ENCODE measurements around the gene HSP90B1. TPM values are rescaled to one million over a fixed set of nuclear protein-coding genes. Genes with fewer than 3 reads are reported as not detected.

HSP90B1 gene
- total and polyA plus RNA-seq, 2 of the 13 experiments (the other 11 are each of a cell fraction or from before 2014, with no cell fraction given): 800 to 954 TPM

DNA sequence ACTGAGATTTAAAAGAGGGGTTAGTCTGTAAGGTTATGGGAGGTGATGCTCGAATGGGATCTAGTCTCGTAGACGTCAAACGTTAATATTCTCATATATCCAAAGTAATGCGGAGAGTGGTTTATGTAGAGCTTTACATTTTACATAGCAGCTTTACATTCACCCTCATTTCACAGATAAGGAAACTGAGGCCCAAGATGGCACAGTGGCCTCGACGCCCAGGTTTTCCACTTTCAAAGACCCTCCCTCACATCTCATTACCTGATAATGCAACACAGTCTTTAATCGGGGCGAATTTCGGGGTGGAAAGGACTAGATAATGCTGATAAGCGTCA is 35.0 kb downstream of the HSP90B1 start (continued):
- TF ChIP-seq, protein P1, sequence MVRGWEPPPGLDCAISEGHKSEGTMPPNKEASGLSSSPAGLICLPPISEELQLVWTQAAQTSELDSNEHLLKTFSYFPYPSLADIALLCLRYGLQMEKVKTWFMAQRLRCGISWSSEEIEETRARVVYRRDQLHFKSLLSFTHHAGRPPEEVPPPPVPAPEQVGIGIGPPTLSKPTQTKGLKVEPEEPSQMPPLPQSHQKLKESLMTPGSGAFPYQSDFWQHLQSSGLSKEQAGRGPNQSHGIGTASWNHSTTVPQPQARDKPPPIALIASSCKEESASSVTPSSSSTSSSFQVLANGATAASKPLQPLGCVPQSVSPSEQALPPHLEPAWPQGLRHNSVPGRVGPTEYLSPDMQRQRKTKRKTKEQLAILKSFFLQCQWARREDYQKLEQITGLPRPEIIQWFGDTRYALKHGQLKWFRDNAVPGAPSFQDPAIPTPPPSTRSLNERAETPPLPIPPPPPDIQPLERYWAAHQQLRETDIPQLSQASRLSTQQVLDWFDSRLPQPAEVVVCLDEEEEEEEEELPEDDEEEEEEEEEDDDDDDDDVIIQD (CRISPR knock-in tag; IDR thresholded peaks at IDR 0.05; ENCODE audit: low read depth): no peak
- TF ChIP-seq ZNF746 (CRISPR knock-in tag; IDR thresholded peaks at IDR 0.05): no peak
- TF ChIP-seq, protein P2, sequence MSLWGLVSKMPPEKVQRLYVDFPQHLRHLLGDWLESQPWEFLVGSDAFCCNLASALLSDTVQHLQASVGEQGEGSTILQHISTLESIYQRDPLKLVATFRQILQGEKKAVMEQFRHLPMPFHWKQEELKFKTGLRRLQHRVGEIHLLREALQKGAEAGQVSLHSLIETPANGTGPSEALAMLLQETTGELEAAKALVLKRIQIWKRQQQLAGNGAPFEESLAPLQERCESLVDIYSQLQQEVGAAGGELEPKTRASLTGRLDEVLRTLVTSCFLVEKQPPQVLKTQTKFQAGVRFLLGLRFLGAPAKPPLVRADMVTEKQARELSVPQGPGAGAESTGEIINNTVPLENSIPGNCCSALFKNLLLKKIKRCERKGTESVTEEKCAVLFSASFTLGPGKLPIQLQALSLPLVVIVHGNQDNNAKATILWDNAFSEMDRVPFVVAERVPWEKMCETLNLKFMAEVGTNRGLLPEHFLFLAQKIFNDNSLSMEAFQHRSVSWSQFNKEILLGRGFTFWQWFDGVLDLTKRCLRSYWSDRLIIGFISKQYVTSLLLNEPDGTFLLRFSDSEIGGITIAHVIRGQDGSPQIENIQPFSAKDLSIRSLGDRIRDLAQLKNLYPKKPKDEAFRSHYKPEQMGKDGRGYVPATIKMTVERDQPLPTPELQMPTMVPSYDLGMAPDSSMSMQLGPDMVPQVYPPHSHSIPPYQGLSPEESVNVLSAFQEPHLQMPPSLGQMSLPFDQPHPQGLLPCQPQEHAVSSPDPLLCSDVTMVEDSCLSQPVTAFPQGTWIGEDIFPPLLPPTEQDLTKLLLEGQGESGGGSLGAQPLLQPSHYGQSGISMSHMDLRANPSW (CRISPR knock-in tag; IDR thresholded peaks at IDR 0.05; ENCODE audit: borderline replicate concordance): 0 out of 2 replicates have a peak, but pooled peaks have one; percentile 8
- no peak for TF ChIP-seq RORA (CRISPR knock-in tag; IDR thresholded peaks at IDR 0.05)
- TF ChIP-seq ZMAT3 (CRISPR knock-in tag; conservative IDR thresholded peaks at IDR 0.05): no peak
- 0 out of 2 replicates have a peak, but pooled peaks have one; percentile 26 for TF ChIP-seq ZKSCAN5 (CRISPR knock-in tag; IDR thresholded peaks at IDR 0.05)

GRCh38 chr12:103965590-103966504 is 35.6 kb downstream of the HSP90B1 start, which contains the start of gene TDG:
TDG (plus strand) TSS chr12:103965872; CDS start chr12:103966038, 166 bp downstream.
- H3K36me3 ChIP-seq (replicated peaks in 1 of 2; ENCODE audit: control insufficient read depth in 1 of 2, insufficient read depth in 2 of 2, low read length in 2 of 2): peaks cover 0 to 12% of the 10 kb centered on the region in 2 experiments; a peak in 1 of 5 replicates
- H3K4me3 ChIP-seq (replicated peaks in 1 of 3; ENCODE audit: insufficient read depth in 1 of 3, low read depth in 2 of 3, low read length in 3 of 3): peak within 1 kb of the TSS; percentile 68 to 98 (median 82)
- H4K20me1 ChIP-seq (ENCODE audit: insufficient read depth, low read length): no peaks in the 10 kb centered on the region
- H3K27me3 ChIP-seq (ENCODE audit: control insufficient read depth in 1 of 2, insufficient read depth in 2 of 2, low read length in 2 of 2): no peaks in the 10 kb centered on the region; a peak in 1 of 5 replicates
- CTCF ChIA-PET (ENCODE audit: low intra/inter-chr PET ratio, low total read pairs): no interaction called here
- TSS peak; percentile 66 for BruUV-seq (replicated peaks)
- ATAC-seq: peak; percentile 99
- H3K27ac ChIP-seq (ENCODE audit: extremely low read length, insufficient read depth, low read length): peak within 1 kb of the TSS; percentile 86
- H3K9me3 ChIP-seq (ENCODE audit: low read length): no peaks in the 10 kb centered on the region
- POLR2A ChIA-PET: interaction anchor here (0.8 to 3.6 kb wide), 13 partner anchors 8 to 320 kb away, joined by 3 to 118 read pairs (median 8); partner anchors contain the start of genes HCFC2, HSP90B1, NFYB and NT5DC3
- peak within 1 kb of the TSS; percentile 91 for H3K9ac ChIP-seq (ENCODE audit: insufficient read depth, low read depth, low read length)
- intact Hi-C loops (cut with micrococcal nuclease; ENCODE audit: unreplicated experiment) (loop anchor here (1.0 to 10.0 kb wide), 3 partner anchors 9 to 169 kb away; partner anchors contain the start of genes HSP90B1 and NFYB), in situ Hi-C loops (cut with HindIII; ENCODE audit: extremely low pct_ligation_motif_present, low pct_unique_long_range_greater_than_20kb) (no loop called here)
- peaks cover 62% of the 10 kb centered on the region for H3K4me1 ChIP-seq (ENCODE audit: insufficient read depth, low read length)
- under 1% methylated on average over 20 of the region's 64 CpGs for WGBS (ENCODE audit: low lambda C conversion rate)
- H3K79me2 ChIP-seq (ENCODE audit: insufficient read depth, low read length): peaks cover 68% of the 10 kb centered on the region
- H3K4me2 ChIP-seq (ENCODE audit: low read depth, low read length): peak within 1 kb of the TSS; percentile 86
- DNase-seq (ENCODE audit: low spot score): peak; percentile 98
- peak within 1 kb of the TSS; percentile 71 for H2AFZ ChIP-seq (ENCODE audit: low read length)
- peak; percentile 84 for FAIRE-seq
- TF ChIP-seq POLR2A (IDR thresholded peaks at IDR 0.05; ENCODE audit: insufficient read depth in 1 of 2, low read depth in 2 of 2, low read length in 2 of 2) (peak; percentile 92 to 97), JUNB (CRISPR knock-in tag; IDR thresholded peaks at IDR 0.05; ENCODE audit: borderline replicate concordance) (0 out of 2 replicates have a peak, but pooled peaks have one; percentile 13), MTF2 (CRISPR knock-in tag; IDR thresholded peaks at IDR 0.05; ENCODE audit: borderline replicate concordance) (peak; percentile 69), SRSF1 (optimal IDR thresholded peaks at IDR 0.05; ENCODE audit: low read depth, low read length) (peak; percentile 88), ELF3 (CRISPR knock-in tag; IDR thresholded peaks at IDR 0.05) (peak; percentile 86), U2AF1 (optimal IDR thresholded peaks at IDR 0.05; ENCODE audit: low read depth, low read length) (peak; percentile 79), SALL1 (CRISPR knock-in tag; IDR thresholded peaks at IDR 0.05) (peak; percentile 88), ZNF484 (CRISPR knock-in tag; IDR thresholded peaks at IDR 0.05; ENCODE audit: borderline replicate concordance, low read depth) (no peak), YEATS4 (CRISPR knock-in tag; IDR thresholded peaks at IDR 0.05; ENCODE audit: borderline replicate concordance) (peak; percentile 99), ZBTB38 (CRISPR knock-in tag; IDR thresholded peaks at IDR 0.05) (peak; percentile 83), NR0B2 (CRISPR knock-in tag; IDR thresholded peaks at IDR 0.05) (0 out of 2 replicates have a peak, but pooled peaks have one; percentile 83)
